Esophagus squamous epithelium (tissue), 5 donors: ENCODE results near the gene SMCO3. TPM values are rescaled to one million over a fixed set of nuclear protein-coding genes. Genes with fewer than 3 reads are reported as not detected.

Source experiments
- DNase-seq: peaks from one replicate; lab custom pipeline; 2025; lab: John Stamatoyannopoulos, UW
- H3K27ac ChIP-seq, 4 donors: fragments of 200-600 bp; sonication (generic); one replicate each; pipeline ENCODE4 v1.5.1; 2016 to 2019; ENCODE audit warnings: mild to moderate bottlenecking in 1 of 4
- H3K27me3 ChIP-seq, 4 donors: fragments of 200-600 bp; sonication (generic); 1 replicate in 3 of 4; 2 replicates in 1 of 4; pipeline versions ENCODE4 v1.5.1 to v1.6.0; 2017 to 2021; ENCODE audit warnings: antibody characterized with exemption in 1 of 4
- H3K36me3 ChIP-seq, 3 donors: fragments of 200-600 bp; sonication (generic); one replicate each; pipeline ENCODE4 v1.5.1; 2016 to 2019
- H3K4me1 ChIP-seq, 3 donors: fragments of 200-600 bp; sonication (generic); one replicate each; pipeline ENCODE4 v1.5.1; 2017 to 2019
- H3K4me3 ChIP-seq, 4 donors: fragments of 200-600 bp; sonication (generic); 1 replicate in 3 of 4; 2 replicates in 1 of 4; pipeline ENCODE4 v1.5.1; 2016 to 2019; ENCODE audit warnings: mild to moderate bottlenecking in 2 of 4, moderate library complexity in 1 of 4
- H3K9me3 ChIP-seq, 3 donors: fragments of 200-600 bp; sonication (generic); one replicate each; pipeline ENCODE4 v1.5.1; 2016 to 2019
- CTCF ChIP-seq, 6 experiments: fragments of 450-650 bp in 4 of 6; fragments of 200-600 bp in 2 of 6; sonication (generic) in 2 of 6; IDR thresholded peaks; one replicate each; pipeline ENCODE4 v1.5.1; 2016 to 2019; ENCODE audit warnings: antibody characterized with exemption in 6 of 6, mild to moderate bottlenecking in 4 of 6, moderate library complexity in 4 of 6
- POLR2A ChIP-seq, 4 donors: fragments of 450-650 bp; IDR thresholded peaks; one replicate each; pipeline ENCODE4 v1.6.1; 2017; ENCODE audit warnings: antibody characterized with exemption in 4 of 4, mild to moderate bottlenecking in 4 of 4, moderate library complexity in 3 of 4
- WGBS, 2 donors: methylation state at CpG; one replicate each; pipeline ENCODE4 v1.1.5; 2018; 5-methylcytosine and 5-hydroxymethylcytosine counted together
- intact Hi-C: fragments of 100-400 bp; cut with DNase I; formaldehyde crosslinking; loops from one replicate; pipeline ENCODE4 v1.15.0; 2022
- total RNA-seq, 4 donors: library from RNA; depleted of rRNA; stranded (reverse); fragments of >200 nt; gene quantifications; one replicate each; pipeline ENCODE4 v1.1.0, GENCODE V29; 2016
- donor health status: DM: yes; HTN: yes; CAD: no.

Gene SMCO3
- total RNA-seq, 4 donors from 2014 or later, result 0.50 TPM; not detected in 3

GRCh38 chr12:14785568-14785967, 28.4 kb downstream of the SMCO3 start:
- intact Hi-C loops, result no loop called here
- H3K9me3 ChIP-seq, result no peaks in the 10 kb centered on the region
- no peak overlapping the region for H3K27ac ChIP-seq
- TF ChIP-seq CTCF (IDR thresholded peaks at IDR 0.05) (no peak), POLR2A (IDR thresholded peaks at IDR 0.05) (no peak)
- H3K36me3 ChIP-seq, result peaks cover 5 to 68% (median 42%) of the 10 kb centered on the region in 3 donors
- DNase-seq, result no peak
- no peak overlapping the region for H3K4me3 ChIP-seq
- H3K27me3 ChIP-seq, result no peaks in the 10 kb centered on the region
- WGBS, 2 donors, result 92% methylated on average over 3 of the region's 3 CpGs
- H3K4me1 ChIP-seq, result no peaks in the 10 kb centered on the region

GRCh38 chr12:14784471-14784870, 29.5 kb downstream of the SMCO3 start:
- Histone ChIP-seq H3K9me3 (no peaks in the 10 kb centered on the region), H3K4me3 (no peak overlapping the region), H3K27ac (no peak overlapping the region), H3K36me3 (peaks cover 5 to 57% (median 31%) of the 10 kb centered on the region in 3 donors), H3K27me3 (no peaks in the 10 kb centered on the region), H3K4me1 (no peaks in the 10 kb centered on the region)
- intact Hi-C loops, result no loop called here
- DNase-seq, result no peak
- no peak for TF ChIP-seq POLR2A (IDR thresholded peaks at IDR 0.05)
- TF ChIP-seq CTCF (IDR thresholded peaks at IDR 0.05), result no peak
- 88 to 98% methylated on average over 2 of the region's 2 CpGs for WGBS, 2 donors

- Histone ChIP-seq H3K27me3 (no peaks in the 10 kb centered on the region), H3K36me3 (peaks cover 5 to 40% (median 14%) of the 10 kb centered on the region in 3 donors), H3K4me3 (no peak overlapping the region), H3K27ac (no peak overlapping the region), H3K4me1 (peaks cover 0 to 1% (median 0%) of the 10 kb centered on the region in 3 donors), H3K9me3 (no peaks in the 10 kb centered on the region)
- no peak for DNase-seq
- intact Hi-C loops, result no loop called here
- TF ChIP-seq CTCF (IDR thresholded peaks at IDR 0.05), result no peak
- no peak for TF ChIP-seq POLR2A (IDR thresholded peaks at IDR 0.05)
These were observed 31.2 kb downstream of the SMCO3 start for GRCh38 chr12:14782756-14783155.

- peaks cover 0 to 13% (median 5%) of the 10 kb centered on the region in 3 donors for H3K4me1 ChIP-seq
- H3K27me3 ChIP-seq, result no peaks in the 10 kb centered on the region
- no peaks in the 10 kb centered on the region for H3K9me3 ChIP-seq
- DNase-seq, result no peak
- intact Hi-C loops, result no loop called here
- H3K36me3 ChIP-seq, result peaks cover 0 to 28% (median 2%) of the 10 kb centered on the region in 3 donors
- no peak overlapping the region for H3K27ac ChIP-seq
- H3K4me3 ChIP-seq, result no peak overlapping the region
- TF ChIP-seq CTCF (IDR thresholded peaks at IDR 0.05) (no peak), POLR2A (IDR thresholded peaks at IDR 0.05) (no peak)
- 60 to 80% methylated on average over 2 of the region's 2 CpGs for WGBS, 2 donors
These were observed 32.4 kb downstream of the SMCO3 start for GRCh38 chr12:14781563-14781962.

GRCh38 chr12:14780859-14781258, 33.1 kb downstream of the SMCO3 start:
- Histone ChIP-seq H3K4me3 (no peak overlapping the region), H3K4me1 (peaks cover 4 to 20% (median 5%) of the 10 kb centered on the region in 3 donors), H3K36me3 (peaks cover 0 to 21% (median 0%) of the 10 kb centered on the region in 3 donors), H3K27ac (no peak overlapping the region), H3K27me3 (no peaks in the 10 kb centered on the region), H3K9me3 (no peaks in the 10 kb centered on the region)
- TF ChIP-seq CTCF (IDR thresholded peaks at IDR 0.05), result no peak
- TF ChIP-seq POLR2A (IDR thresholded peaks at IDR 0.05), result no peak
- intact Hi-C loops, result no loop called here
- DNase-seq, result no peak
- 76 to 77% methylated on average over 3 of the region's 3 CpGs for WGBS, 2 donors
